H1 (cell line): ENCODE measurements around the gene MSI1. TPM values are rescaled to one million over a fixed set of nuclear protein-coding genes. Genes with fewer than 3 reads are reported as not detected.

Experiments
- ASH2L ChIP-seq: fragments of 200-600, 300-600 bp; sonication (generic); IDR thresholded peaks from one replicate; pipeline ENCODE4 v1.7.1; 2017; ENCODE audit warnings: low read length
- BRCA1 ChIP-seq: IDR thresholded peaks from 2 replicates; pipeline ENCODE4 v1.6.1; 2012; ENCODE audit warnings: low read depth, low read length, improper control_type of control experiment
- CBX5 ChIP-seq: fragments of 300-800, 300-1000 bp; sonication (generic); IDR thresholded peaks from 2 replicates; pipeline ENCODE4 v1.7.1; 2016; ENCODE audit warnings: antibody characterized with exemption, low read length, low read depth
- CHD1 ChIP-seq: IDR thresholded peaks from 2 replicates; pipeline ENCODE4 v1.6.1; 2012; ENCODE audit warnings: low read depth, low read length, improper control_type of control experiment
- CTCF ChIP-seq, 3 experiments: IDR thresholded peaks; 1 replicate in 2 of 3; 2 replicates in 1 of 3; pipeline versions ENCODE4 v1.5.1 to v1.6.1; 2011; ENCODE audit warnings: low read length in 3 of 3, mild to moderate bottlenecking in 3 of 3, inconsistent platforms in 2 of 3, low read depth in 1 of 3, moderate library complexity in 1 of 3; ENCODE audit not compliant: insufficient read depth in 1 of 3; ENCODE audit errors: control extremely low read depth in 1 of 3
- E2F6 ChIP-seq: IDR thresholded peaks from 2 replicates; pipeline ENCODE4 v1.6.1; 2012; ENCODE audit warnings: inconsistent platforms
- GABPA ChIP-seq: IDR thresholded peaks from 2 replicates; pipeline ENCODE4 v1.6.1; 2011; ENCODE audit warnings: mild to moderate bottlenecking, low read length, moderate library complexity, borderline replicate concordance; ENCODE audit not compliant: insufficient read depth
- GTF2F1 ChIP-seq: IDR thresholded peaks from 2 replicates; pipeline ENCODE4 v1.6.1; 2012; ENCODE audit warnings: low read depth, low read length, improper control_type of control experiment, borderline replicate concordance
- HDAC2 ChIP-seq, 2 experiments: fragments of 300-600 bp in 1 of 2; sonication (generic) in 1 of 2; IDR thresholded peaks; 2 replicates each; pipeline ENCODE4 v1.6.1; 2011 to 2012; ENCODE audit warnings: low read depth in 2 of 2, low read length in 2 of 2, mild to moderate bottlenecking in 2 of 2, moderate library complexity in 2 of 2, borderline replicate concordance in 1 of 2, inconsistent platforms in 1 of 2
- KDM1A ChIP-seq: fragments of 200-600, 300-600 bp; sonication (generic); IDR thresholded peaks from 2 replicates; pipeline ENCODE4 v1.7.1; 2016; ENCODE audit warnings: mild to moderate bottlenecking, low read length, borderline replicate concordance
- KDM4A ChIP-seq: IDR thresholded peaks from one replicate; pipeline ENCODE4 v1.7.1; 2012; ENCODE audit warnings: low read depth, mild to moderate bottlenecking, moderate library complexity, low read length, inconsistent platforms; ENCODE audit not compliant: severe bottlenecking
- NRF1 ChIP-seq: IDR thresholded peaks from 2 replicates; pipeline ENCODE4 v1.6.1; 2011; ENCODE audit warnings: mild to moderate bottlenecking, low read depth, low read length, improper control_type of control experiment
- RBBP5 ChIP-seq: IDR thresholded peaks from 2 replicates; pipeline ENCODE4 v1.7.1; 2012; ENCODE audit warnings: low read depth, mild to moderate bottlenecking, inconsistent platforms, low read length, moderate library complexity, borderline replicate concordance
- RFX5 ChIP-seq: IDR thresholded peaks from 2 replicates; pipeline ENCODE4 v1.6.1; 2011; ENCODE audit warnings: low read depth, low read length, improper control_type of control experiment, borderline replicate concordance
- SAP30 ChIP-seq: fragments of 300-600 bp; sonication (generic); IDR thresholded peaks from 2 replicates; pipeline ENCODE4 v1.7.1; 2012; ENCODE audit warnings: low read length, moderate library complexity, mild to moderate bottlenecking, inconsistent platforms; ENCODE audit not compliant: insufficient read depth, insufficient replicate concordance
- SIRT6 ChIP-seq: IDR thresholded peaks from one replicate; pipeline ENCODE4 v1.7.1; 2012; ENCODE audit warnings: low read length, inconsistent platforms
- SP2 ChIP-seq: IDR thresholded peaks from 2 replicates; pipeline ENCODE4 v1.6.1; 2012; ENCODE audit warnings: mild to moderate bottlenecking, low read length, inconsistent platforms
- USF2 ChIP-seq: IDR thresholded peaks from 2 replicates; pipeline ENCODE4 v1.6.1; 2011; ENCODE audit warnings: low read length, improper control_type of control experiment
- YY1 ChIP-seq: IDR thresholded peaks from 2 replicates; pipeline ENCODE4 v1.6.1; 2011; ENCODE audit warnings: low read depth, mild to moderate bottlenecking, low read length
- polyA plus RNA-seq, 7 experiments: library from polyadenylated mRNA; depleted of rRNA in 3 of 7; stranded (reverse) in 5 of 7; unstranded in 2 of 7; fragments of >200 nt in 5 of 7; fragments of 200-250 nt in 2 of 7; gene quantifications; 1 replicate in 5 of 7; 2 replicates in 1 of 7; 4 replicates in 1 of 7; pipeline versions ENCODE4 v1.2.1 to v1.2.3, GENCODE V29; 2011 to 2013; ENCODE audit warnings: missing spikeins in 2 of 7, mixed read lengths in 2 of 7
- total RNA-seq: library from RNA; stranded (reverse); fragmentation: NEBNext Ultra II Directional; extraction: Animal tissue kit (Norgen Biotek cat#: 25700); gene quantifications from 2 replicates; pipeline ENCODE4 v1.2.1, GENCODE V29; 2021

MSI1 gene
- total and polyA plus RNA-seq, 2 of the 8 experiments (the other 6 are each of a cell fraction or from before 2014, with no cell fraction given), result 13.5 to 51.9 TPM

GRCh38 chr12:120394483-120395367, 25.8 kb upstream of the MSI1 start (continued):
- TF ChIP-seq CTCF (IDR thresholded peaks at IDR 0.05; ENCODE audit: control extremely low read depth in 1 of 3, insufficient read depth in 1 of 3, low read depth in 1 of 3, low read length in 3 of 3), result 0 out of 4 replicates have a peak, but pooled peaks of 1 of the 3 experiments have one; percentile 3
- no peak for TF ChIP-seq NRF1
- TF ChIP-seq KDM1A, result peak; percentile 89
- TF ChIP-seq RBBP5, result no peak
- TF ChIP-seq YY1, result peak; percentile 54; the same call in 1 of the 2 replicates
- no peak for TF ChIP-seq RFX5
- TF ChIP-seq KDM4A, result no peak
- 0 out of 2 replicates have a peak, but pooled peaks have one; percentile 11 for TF ChIP-seq GABPA
- no peak for TF ChIP-seq SAP30
- no peak for TF ChIP-seq CBX5
- no peak for TF ChIP-seq BRCA1
- no peak for TF ChIP-seq USF2
- TF ChIP-seq SIRT6, result no peak
- peak; percentile 38 for TF ChIP-seq ASH2L
- no peak for TF ChIP-seq E2F6
- no peak for TF ChIP-seq SP2
- no peak for TF ChIP-seq GTF2F1
- TF ChIP-seq HDAC2 (IDR thresholded peaks at IDR 0.05; ENCODE audit: borderline replicate concordance in 1 of 2, low read depth in 2 of 2, low read length in 2 of 2), result no peak
- no peak for TF ChIP-seq CHD1
